ENCODE results near the gene SMTN. TPM values are rescaled to one million over a fixed set of nuclear protein-coding genes. Genes with fewer than 3 reads are reported as not detected.
A peak's percentile ranks its signal among the peaks of the same experiment; 100 is the strongest.

SMTN gene
- total RNA-seq, 2 donors from 2014 or later: 511 to 666 TPM

DNA sequence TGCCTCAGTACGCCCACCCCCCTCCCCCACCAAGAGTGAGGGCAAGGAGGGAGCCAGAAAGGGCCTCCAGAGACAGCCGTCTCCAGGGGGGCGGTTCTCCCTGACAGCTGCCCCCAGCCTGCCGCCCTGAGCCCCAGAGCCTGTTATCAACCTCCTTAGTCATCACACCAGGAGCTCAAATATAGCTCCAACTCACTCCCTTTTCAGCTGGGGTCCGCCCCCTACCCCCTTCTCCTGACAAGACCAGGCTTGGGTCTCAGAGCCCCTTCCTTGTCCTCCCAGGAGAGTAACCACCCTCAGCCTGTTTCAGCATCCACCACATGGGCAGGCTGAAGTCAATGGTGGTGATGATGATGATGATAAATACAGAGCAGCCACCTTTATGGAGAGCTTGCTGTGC lies 39.1 kb downstream of the SMTN start:
- DNase-seq (ENCODE audit: low spot score): no peak
- intact Hi-C loops (cut with DNase I): loop anchor here in 1 of 2 donors (10.0 kb wide), 1 partner anchor 355 kb away; no protein-coding TSS in a partner anchor

DNA sequence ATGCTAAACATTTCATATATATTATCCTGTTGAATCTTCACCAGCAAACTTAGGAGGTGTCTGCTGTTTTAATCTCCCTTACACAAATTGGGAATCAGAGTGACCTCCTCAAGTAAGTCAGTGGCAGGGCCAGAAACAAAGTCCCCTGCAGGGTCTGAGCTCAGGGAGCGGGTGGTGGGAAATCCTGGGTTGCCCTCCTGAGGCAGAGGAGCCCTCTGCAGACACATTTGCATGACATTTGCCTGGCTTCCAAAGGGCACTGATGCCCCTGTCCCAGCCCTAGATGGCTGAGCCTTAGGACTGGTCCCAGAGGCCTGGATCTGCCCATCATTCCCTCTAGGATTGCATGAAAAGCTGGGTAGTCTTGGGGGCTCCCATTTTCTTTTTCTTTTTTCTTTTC lies 39.5 kb downstream of the SMTN start:
- DNase-seq (ENCODE audit: low spot score): no peak
- intact Hi-C loops (cut with DNase I): loop anchor here in 1 of 2 donors (10.0 kb wide), 1 partner anchor 356 kb away; no protein-coding TSS in a partner anchor

DNA sequence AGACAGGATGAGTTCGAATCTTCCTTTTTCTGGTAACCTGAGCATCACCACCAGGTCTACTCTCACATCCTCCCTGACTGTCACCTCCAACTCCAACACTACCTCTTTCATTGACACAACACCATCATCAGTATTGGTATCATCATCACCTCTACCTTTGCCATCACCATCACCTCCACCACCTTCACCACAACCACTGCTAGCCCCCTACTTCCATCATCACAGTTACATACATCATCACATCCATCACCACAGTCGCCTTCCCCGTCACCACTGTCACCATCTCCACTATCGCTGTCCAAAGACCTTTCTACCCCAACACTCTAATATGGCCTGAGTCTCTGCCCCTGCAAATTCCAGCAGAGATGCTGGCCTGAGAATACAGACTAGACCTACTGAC lies 40.3 kb downstream of the SMTN start:
- no peak for DNase-seq (ENCODE audit: low spot score)
- intact Hi-C loops (cut with DNase I): loop anchor here in 1 of 2 donors (10.0 kb wide), 1 partner anchor 357 kb away; no protein-coding TSS in a partner anchor

DNA sequence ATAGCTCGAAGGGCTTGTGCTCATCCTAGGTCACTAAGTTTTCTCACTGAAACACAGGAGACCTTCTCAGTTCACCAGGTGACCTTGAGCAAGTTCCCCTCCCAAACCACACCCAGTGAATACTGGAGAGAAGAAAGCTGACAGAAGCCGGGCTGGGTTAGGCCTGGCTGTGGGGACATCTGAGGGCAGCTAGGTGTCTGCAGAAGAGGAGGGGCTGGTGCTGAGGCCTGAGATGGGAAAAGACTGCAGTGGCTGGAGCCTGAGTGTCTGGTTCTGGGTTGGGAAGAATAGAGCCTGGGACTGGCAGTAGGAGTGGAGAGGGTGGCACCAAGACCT lies 41.0 kb downstream of the SMTN start:
- intact Hi-C loops (cut with DNase I): loop anchor here in 1 of 2 donors (10.0 kb wide), 1 partner anchor 357 kb away; no protein-coding TSS in a partner anchor

DNA sequence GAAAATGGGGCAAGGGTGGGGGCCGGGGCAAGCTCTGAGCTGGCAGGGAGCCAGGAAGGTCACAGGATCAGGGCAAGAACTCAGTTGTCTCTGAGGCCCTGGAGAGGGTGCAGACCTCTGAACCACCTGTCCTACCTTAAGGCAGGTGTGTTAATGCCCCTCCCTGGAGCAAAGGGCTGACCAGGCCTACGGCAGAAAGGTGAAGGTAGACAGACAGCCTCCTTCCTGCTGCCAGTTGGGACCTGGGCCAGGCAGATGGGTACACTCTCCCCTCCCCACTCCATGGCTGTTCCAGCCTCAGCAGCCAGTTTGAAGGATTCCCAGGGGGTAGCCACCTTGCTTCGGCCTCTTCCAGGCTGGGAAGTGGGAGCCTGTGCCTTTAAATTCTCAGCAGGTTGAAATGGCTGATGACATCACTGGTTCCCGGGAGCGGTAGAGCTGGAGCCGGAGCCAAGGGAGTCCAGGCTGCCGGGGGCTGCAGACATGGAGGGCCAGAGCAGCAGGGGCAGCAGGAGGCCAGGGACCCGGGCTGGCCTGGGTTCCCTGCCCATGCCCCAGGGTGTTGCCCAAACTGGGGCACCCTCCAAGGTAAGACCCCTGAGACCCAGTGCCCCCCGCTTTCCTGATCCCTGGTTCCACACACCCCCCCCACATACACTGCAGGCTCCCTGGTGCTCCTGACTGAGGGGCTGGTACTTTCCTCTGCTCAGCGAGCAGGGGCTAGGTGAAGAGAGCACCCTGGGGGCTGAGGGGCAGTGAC lies 41.6 kb downstream of the SMTN start, which contains the start of gene INPP5J:
INPP5J (plus strand) TSS at position 435 of the 760 bp plus-strand sequence; CDS start at position 484, 49 bp downstream.
- intact Hi-C loops (cut with DNase I): loop anchor here in 1 of 2 donors (10.0 kb wide), 1 partner anchor 358 kb away; no protein-coding TSS in a partner anchor
- DNase-seq (ENCODE audit: low spot score): peak; percentile 57

More for the DNA sequence above, 41.0 kb downstream of the SMTN start:
- no peak for DNase-seq (ENCODE audit: low spot score)

DNA sequence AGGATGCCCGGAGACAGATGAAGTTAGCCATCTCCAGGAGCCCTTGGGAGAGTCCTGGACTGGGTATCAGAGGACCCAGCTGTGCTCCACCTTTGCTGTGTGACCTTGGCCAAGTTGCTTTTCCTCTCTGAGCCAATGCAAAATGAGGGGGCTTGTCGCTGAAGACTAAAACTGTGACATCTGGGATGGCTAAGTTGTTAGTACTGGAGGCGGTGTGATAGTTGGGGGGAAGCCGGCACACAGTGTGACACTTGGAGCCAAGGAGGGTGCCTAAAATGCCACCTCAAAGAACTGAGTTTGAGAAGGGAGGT lies 42.1 kb downstream of the SMTN start:
- intact Hi-C loops (cut with DNase I): loop anchor here in 1 of 2 donors (10.0 kb wide), 1 partner anchor 358 kb away; no protein-coding TSS in a partner anchor
- DNase-seq (ENCODE audit: low spot score): no peak

DNA sequence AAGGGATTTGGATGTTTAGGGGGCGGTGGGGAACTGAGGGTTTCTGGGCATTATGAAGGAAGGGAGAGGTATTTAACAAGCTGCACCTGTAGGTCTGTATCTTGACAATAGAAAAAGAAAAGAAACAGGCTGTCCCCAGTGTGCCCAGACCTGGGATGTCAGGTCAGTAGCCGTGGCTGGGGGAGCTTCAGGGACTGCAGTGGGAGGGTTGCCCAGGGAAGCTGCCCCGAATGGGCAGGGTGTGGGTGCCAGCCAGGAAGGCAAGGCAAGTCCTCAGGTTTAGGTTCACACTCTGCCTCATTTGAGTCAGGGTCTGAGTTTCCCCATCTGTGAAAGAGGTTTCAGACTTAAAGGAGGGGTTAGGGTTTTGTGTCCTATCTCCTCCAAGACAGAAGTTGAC lies 43.2 kb downstream of the SMTN start:
- intact Hi-C loops (cut with DNase I): loop anchor here in 1 of 2 donors (10.0 kb wide), 1 partner anchor 359 kb away; no protein-coding TSS in a partner anchor

DNA sequence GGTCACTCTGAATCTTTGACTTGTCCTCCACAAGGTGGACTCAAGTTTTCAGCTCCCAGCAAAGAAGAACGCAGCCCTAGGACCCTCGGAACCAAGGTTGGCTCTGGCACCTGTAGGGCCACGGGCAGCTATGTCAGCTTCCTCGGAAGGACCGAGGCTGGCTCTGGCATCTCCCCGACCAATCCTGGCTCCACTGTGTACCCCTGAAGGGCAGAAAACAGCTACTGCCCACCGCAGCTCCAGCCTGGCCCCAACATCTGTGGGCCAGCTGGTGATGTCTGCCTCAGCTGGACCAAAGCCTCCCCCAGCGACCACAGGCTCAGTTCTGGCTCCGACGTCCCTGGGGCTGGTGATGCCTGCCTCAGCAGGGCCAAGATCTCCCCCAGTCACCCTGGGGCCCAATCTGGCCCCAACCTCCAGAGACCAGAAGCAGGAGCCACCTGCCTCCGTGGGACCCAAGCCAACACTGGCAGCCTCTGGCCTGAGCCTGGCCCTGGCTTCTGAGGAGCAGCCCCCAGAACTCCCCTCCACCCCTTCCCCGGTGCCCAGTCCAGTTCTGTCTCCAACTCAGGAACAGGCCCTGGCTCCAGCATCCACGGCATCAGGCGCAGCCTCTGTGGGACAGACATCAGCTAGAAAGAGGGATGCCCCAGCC lies 43.8 kb downstream of the SMTN start:
- DNase-seq (ENCODE audit: low spot score): no peak
- intact Hi-C loops (cut with DNase I): loop anchor here in 1 of 2 donors (10.0 kb wide), 1 partner anchor 360 kb away; no protein-coding TSS in a partner anchor

More for the DNA sequence above, 43.2 kb downstream of the SMTN start:
- DNase-seq (ENCODE audit: low spot score): no peak

DNA sequence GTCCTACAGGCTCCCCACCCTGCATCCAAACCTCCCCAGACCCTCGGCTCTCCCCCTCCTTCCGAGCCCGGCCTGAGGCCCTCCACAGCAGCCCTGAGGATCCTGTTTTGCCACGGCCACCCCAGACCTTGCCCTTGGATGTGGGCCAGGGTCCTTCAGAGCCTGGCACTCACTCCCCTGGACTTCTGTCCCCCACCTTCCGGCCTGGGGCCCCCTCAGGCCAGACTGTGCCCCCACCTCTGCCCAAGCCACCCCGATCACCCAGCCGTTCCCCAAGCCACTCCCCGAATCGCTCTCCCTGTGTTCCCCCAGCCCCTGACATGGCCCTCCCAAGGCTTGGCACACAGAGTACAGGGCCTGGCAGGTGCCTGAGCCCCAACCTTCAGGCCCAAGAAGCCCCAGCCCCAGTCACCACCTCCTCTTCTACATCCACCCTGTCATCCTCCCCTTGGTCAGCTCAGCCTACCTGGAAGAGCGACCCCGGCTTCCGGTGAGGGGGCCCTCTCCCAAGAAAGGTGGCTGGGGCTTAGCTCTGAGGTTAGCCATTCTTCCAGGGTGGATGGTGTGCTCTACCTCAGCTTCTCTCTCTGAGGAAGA lies 44.5 kb downstream of the SMTN start:
- intact Hi-C loops (cut with DNase I): loop anchor here in 1 of 2 donors (10.0 kb wide), 1 partner anchor 361 kb away; no protein-coding TSS in a partner anchor
- no peak for DNase-seq (ENCODE audit: low spot score)

DNA sequence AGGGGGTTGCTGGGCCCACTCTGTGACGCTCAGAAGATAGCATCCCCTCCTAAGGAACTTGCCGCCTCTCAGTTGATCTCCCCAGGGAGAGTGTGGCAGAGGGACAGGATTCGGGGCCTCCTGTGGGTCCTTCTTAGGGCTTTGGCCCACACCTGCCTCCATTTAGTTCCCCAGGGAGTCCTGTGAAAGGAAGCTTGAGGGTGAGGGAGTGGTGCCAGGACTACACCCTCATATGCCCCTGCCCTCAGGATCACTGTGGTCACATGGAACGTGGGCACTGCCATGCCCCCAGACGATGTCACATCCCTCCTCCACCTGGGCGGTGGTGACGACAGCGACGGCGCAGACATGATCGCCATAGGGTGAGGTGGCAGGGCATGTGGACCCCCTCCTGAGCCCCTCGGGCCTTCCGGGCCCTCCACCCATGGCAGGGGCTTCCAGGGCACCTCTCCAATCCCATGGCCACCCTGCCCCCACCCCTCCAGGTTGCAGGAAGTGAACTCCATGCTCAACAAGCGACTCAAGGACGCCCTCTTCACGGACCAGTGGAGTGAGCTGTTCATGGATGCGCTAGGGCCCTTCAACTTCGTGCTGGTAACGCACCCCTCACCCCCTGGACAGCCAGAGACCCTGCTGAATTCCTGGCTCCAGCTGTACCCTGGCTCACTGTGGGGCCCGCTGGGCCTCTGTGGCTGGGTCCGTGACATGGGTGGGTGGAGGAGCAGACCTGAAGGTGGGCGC lies 45.2 kb downstream of the SMTN start:
- DNase-seq (ENCODE audit: low spot score): no peak
- intact Hi-C loops (cut with DNase I): loop anchor here in 1 of 2 donors (10.0 kb wide), 1 partner anchor 361 kb away; no protein-coding TSS in a partner anchor

DNA sequence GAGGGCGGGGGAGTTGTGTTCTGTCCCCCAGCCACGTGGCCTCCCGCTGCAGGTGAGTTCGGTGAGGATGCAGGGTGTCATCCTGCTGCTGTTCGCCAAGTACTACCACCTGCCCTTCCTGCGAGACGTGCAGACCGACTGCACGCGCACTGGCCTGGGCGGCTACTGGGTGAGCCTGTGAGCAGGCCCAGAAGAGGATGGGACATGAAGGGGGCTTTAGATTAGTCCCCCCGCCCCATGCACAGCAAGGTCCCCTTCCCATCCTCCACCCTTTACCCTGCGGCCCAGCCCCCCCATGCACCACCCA lies 45.7 kb downstream of the SMTN start:
- intact Hi-C loops (cut with DNase I): loop anchor here in 1 of 2 donors (10.0 kb wide), 1 partner anchor 362 kb away; no protein-coding TSS in a partner anchor
- DNase-seq (ENCODE audit: low spot score): no peak

DNA sequence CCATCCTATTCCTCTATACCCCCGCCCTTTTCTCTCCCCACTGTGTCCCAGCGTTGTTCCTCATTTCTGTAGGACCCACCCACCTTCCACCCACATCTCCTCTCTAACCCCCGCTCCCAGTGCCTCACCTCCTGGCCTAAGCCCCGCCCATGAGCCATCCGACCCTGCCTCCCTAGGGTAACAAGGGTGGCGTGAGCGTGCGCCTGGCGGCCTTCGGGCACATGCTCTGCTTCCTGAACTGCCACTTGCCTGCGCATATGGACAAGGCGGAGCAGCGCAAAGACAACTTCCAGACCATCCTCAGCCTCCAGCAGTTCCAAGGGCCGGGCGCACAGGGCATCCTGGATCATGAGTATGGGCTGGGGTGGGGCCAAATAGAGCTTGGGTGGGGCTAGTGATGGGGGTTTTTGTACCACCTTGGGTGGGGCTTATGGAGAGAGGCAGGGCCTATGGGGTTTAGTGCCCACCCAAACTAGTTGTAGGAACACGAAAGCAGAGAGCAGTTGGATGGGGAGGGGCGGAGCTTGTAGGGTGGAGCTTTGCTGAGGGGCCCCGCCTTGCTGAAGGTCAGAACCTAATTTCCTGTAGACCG lies 46.2 kb downstream of the SMTN start:
- DNase-seq (ENCODE audit: low spot score): no peak
- intact Hi-C loops (cut with DNase I): loop anchor here in 1 of 2 donors (10.0 kb wide), 1 partner anchor 362 kb away; no protein-coding TSS in a partner anchor

DNA sequence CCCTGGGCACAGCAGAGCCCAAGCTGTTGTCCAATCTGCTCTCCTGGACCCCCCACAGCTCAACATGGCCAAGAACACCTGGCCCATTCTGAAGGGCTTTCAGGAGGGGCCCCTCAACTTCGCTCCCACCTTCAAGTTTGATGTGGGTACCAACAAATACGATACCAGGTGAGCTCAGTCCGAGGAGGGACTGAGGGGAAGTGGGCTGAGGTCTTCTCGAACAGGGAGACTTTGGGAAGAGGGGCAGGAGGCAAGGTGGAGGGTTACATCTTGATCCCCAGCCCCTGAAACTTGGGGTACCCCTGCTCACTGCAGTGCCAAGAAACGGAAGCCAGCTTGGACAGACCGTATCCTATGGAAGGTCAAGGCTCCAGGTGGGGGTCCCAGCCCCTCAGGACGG lies 47.0 kb downstream of the SMTN start:
- intact Hi-C loops (cut with DNase I): loop anchor here in 1 of 2 donors (10.0 kb wide), 1 partner anchor 363 kb away; no protein-coding TSS in a partner anchor
- no peak for DNase-seq (ENCODE audit: low spot score)

DNA sequence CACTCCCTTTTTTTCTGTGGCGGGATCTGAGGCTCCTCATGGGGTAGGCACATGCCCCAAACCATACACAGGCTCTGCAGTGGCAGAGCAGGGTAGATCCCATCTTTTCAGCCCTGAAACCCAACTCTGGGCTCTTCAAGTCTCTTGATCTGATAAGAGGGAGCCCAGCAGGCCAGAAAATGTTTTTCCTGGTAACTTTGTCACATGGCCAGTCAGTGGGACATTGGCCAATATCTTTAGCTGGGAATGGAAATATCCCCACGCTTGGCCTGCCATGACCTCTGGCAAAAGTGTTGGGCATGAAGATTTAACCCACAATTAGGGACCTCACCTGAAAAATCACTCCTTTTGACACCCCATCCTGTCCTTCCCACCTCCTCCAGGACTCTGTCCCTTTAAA lies 49.8 kb downstream of the SMTN start:
- no peak for DNase-seq (ENCODE audit: low spot score)
- intact Hi-C loops (cut with DNase I): no loop called here

DNA sequence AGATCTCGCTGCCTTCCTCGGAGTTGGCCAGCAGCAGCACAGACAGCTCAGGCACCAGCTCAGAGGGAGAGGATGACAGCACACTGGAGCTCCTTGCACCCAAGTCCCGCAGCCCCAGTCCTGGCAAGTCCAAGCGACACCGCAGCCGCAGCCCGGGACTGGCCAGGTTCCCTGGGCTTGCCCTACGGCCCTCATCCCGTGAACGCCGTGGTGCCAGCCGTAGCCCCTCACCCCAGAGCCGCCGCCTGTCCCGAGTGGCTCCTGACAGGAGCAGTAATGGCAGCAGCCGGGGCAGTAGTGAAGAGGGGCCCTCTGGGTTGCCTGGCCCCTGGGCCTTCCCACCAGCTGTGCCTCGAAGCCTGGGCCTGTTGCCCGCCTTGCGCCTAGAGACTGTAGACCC lies 52.8 kb downstream of the SMTN start:
- intact Hi-C loops (cut with DNase I): no loop called here
- DNase-seq (ENCODE audit: low spot score): peak; percentile 72

DNA sequence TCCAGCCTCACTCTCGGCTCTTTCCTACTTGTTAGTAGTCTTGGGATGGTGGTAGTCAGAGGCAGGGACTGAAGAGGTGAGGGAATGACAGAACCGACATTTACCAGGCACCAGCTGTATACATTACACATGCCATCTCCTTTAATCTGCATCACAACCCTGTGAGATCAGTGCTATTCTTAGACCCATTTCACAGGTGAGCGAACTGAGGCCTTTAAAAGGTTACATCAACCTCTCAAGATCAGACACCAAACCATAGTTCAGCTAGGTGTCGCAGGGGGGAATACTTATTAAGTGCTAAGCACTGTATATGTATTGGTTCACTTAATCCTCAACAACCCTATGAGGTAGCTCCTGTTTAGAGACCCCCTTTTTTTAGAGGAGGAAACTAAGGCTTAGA lies 53.6 kb downstream of the SMTN start:
- no peak for DNase-seq (ENCODE audit: low spot score)
- intact Hi-C loops (cut with DNase I): no loop called here

DNA sequence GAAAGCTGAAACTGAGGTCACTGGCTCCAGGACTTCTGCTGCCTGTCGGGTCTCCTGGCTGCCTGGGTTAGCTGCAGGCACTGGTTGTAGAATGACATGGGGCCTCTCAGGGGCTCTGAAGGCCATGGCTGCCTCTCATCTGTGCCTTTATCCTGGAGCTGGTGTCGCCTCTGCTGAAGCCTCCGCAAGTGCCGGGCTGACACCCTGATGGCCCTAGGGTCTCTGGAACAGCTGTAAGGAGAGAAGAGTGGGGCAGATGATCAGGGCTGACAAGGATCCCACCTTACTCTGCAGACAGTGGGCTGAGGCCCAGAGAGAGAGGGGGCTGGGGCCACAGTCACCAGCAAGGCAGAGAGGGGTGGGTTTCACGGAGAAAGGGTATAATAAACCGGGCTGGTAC lies 54.6 kb downstream of the SMTN start:
- DNase-seq (ENCODE audit: low spot score): peak; percentile 43
- intact Hi-C loops (cut with DNase I): no loop called here

DNA sequence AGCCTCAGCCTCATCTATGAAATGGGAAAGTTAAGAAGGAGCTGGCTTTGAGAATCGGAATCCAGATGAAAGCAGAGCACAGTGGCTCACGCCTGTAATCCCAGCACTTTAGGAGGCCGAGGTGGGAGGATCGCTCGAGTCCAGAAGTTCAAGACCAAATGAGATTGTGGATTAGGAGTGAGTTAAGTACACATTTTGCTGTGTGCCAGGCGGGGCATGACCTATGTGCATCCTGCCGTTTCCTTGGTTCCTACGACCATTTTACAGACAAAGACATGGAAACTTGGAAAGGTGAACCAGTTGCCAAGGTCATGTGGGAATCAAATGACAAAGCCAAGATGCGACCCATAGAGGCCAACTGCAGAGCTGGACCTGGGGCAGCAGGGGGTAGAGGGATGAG lies 55.0 kb downstream of the SMTN start:
- intact Hi-C loops (cut with DNase I): no loop called here
- peak; percentile 4 for DNase-seq (ENCODE audit: low spot score)

DNA sequence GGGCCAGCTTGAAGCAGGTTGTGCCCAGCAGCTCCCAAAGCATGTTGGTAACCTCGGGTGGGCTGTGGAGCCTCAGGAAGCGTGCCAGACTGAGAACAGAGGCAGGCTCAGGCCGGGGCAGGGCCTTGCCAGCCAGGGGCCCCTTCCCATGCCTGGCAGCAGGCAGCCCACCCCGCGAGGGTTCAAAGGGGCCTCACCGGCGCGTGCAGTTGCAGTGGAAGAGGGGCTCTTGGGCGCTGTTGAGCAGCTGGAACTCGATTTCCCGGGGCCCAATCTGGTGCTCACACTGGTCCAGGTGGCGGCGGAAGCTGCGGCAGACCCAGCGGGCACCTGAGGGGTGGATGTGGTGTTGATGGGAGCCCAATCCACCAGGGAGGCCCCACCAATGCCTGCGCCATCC lies 55.6 kb downstream of the SMTN start:
- intact Hi-C loops (cut with DNase I): no loop called here
- peak; percentile 53 for DNase-seq (ENCODE audit: low spot score)
